ENCODE data around the gene ZNF674. TPM values are rescaled to one million over a fixed set of nuclear protein-coding genes. Genes with fewer than 3 reads are reported as not detected.
"Not testable (repeated sequence)": the region's sequence is repeated elsewhere in the genome, so short reads cannot be mapped to it uniquely, and the experiment has no call there.

The ZNF674 gene
- total and polyA plus RNA-seq, 8 donors = 0.61 to 14.0 (median 2.3) TPM

- H3K27ac ChIP-seq = no peak overlapping the region
- no peaks in the 10 kb centered on the region for H3K27me3 ChIP-seq
- WGBS, 5 donors = 4 to 48% (median 32%) methylated on average over 2 of the region's 2 CpGs
- peaks cover 0 to 26% (median 7%) of the 10 kb centered on the region in 4 donors for H3K36me3 ChIP-seq
- H3K4me3 ChIP-seq = no peak overlapping the region
- intact Hi-C loops (cut with DNase I; ENCODE audit: low total_unique reads) = no loop called here
- DNase-seq = peak in 1 of 2 donors; percentile 40
- TF ChIP-seq CTCF (IDR thresholded peaks at IDR 0.05) (no peak), POLR2AphosphoS5 (IDR thresholded peaks at IDR 0.05) (no peak), POLR2A (IDR thresholded peaks at IDR 0.05) (no peak), EP300 (IDR thresholded peaks at IDR 0.05) (no peak)
- no peaks in the 10 kb centered on the region for H3K4me1 ChIP-seq
- peaks cover 0 to 41% (median 20%) of the 10 kb centered on the region in 4 donors for H3K9me3 ChIP-seq
Measured at GRCh38 chrX:46477435-46477834, 67.8 kb downstream of the ZNF674 start.

- H3K36me3 ChIP-seq = peaks cover 0 to 59% (median 54%) of the 10 kb centered on the region in 4 donors
- WGBS, 5 donors = 21 to 80% (median 38%) methylated on average over 1 of the region's 1 CpG
- H3K27me3 ChIP-seq = no peaks in the 10 kb centered on the region
- H3K9me3 ChIP-seq = peaks cover 0 to 3% (median 0%) of the 10 kb centered on the region in 4 donors
- no peak overlapping the region for H3K27ac ChIP-seq
- intact Hi-C loops (cut with DNase I; ENCODE audit: low total_unique reads) = no loop called here
- TF ChIP-seq POLR2A (IDR thresholded peaks at IDR 0.05) (no peak), CTCF (IDR thresholded peaks at IDR 0.05) (no peak), POLR2AphosphoS5 (IDR thresholded peaks at IDR 0.05) (no peak), EP300 (IDR thresholded peaks at IDR 0.05) (no peak)
- no peak for DNase-seq
- H3K4me3 ChIP-seq = no peak overlapping the region
- H3K4me1 ChIP-seq = no peaks in the 10 kb centered on the region
Measured at GRCh38 chrX:46465203-46465602, 80.0 kb downstream of the ZNF674 start.

GRCh38 chrX:46463682-46464081 lies 81.5 kb downstream of the ZNF674 start:
- Histone ChIP-seq H3K4me1 (no peaks in the 10 kb centered on the region), H3K4me3 (no peak overlapping the region), H3K27ac (no peak overlapping the region), H3K9me3 (peaks cover 0 to 3% (median 0%) of the 10 kb centered on the region in 4 donors), H3K27me3 (no peaks in the 10 kb centered on the region), H3K36me3 (peaks cover 0 to 56% (median 46%) of the 10 kb centered on the region in 4 donors)
- no peak for DNase-seq
- TF ChIP-seq CTCF (IDR thresholded peaks at IDR 0.05) (no peak), POLR2AphosphoS5 (IDR thresholded peaks at IDR 0.05) (no peak), POLR2A (IDR thresholded peaks at IDR 0.05) (no peak), EP300 (IDR thresholded peaks at IDR 0.05) (no peak)
- 46 to 78% (median 57%) methylated on average over 3 of the region's 3 CpGs for WGBS, 5 donors
- intact Hi-C loops (cut with DNase I; ENCODE audit: low total_unique reads) = no loop called here

GRCh38 chrX:46461660-46462191 lies 83.5 kb downstream of the ZNF674 start:
- DNase-seq = no peak
- WGBS, 5 donors = 43 to 75% (median 69%) methylated on average over 2 of the region's 2 CpGs
- peaks cover 0 to 42% (median 28%) of the 10 kb centered on the region in 4 donors for H3K36me3 ChIP-seq

GRCh38 chrX:46460801-46461659 lies 84.2 kb downstream of the ZNF674 start:
- H3K27ac ChIP-seq; intact Hi-C loops (cut with DNase I; ENCODE audit: low total_unique reads); H3K27me3 ChIP-seq; H3K4me3 ChIP-seq; H3K9me3 ChIP-seq; DNase-seq; H3K4me1 ChIP-seq: not testable (repeated sequence)
- 58 to 81% (median 70%) methylated on average over 4 to 8 of the region's 8 CpGs for WGBS, 5 donors
- peaks cover 0 to 42% (median 24%) of the 10 kb centered on the region in 4 donors for H3K36me3 ChIP-seq

More at GRCh38 chrX:46461660-46462191, 83.5 kb downstream of the ZNF674 start:
- no peaks in the 10 kb centered on the region for H3K4me1 ChIP-seq
- TF ChIP-seq POLR2A (IDR thresholded peaks at IDR 0.05) = no peak
- no peak for TF ChIP-seq CTCF (IDR thresholded peaks at IDR 0.05)
- no peak for TF ChIP-seq POLR2AphosphoS5 (IDR thresholded peaks at IDR 0.05)
- no peak for TF ChIP-seq EP300 (IDR thresholded peaks at IDR 0.05)
- H3K27me3 ChIP-seq = no peaks in the 10 kb centered on the region
- intact Hi-C loops (cut with DNase I; ENCODE audit: low total_unique reads) = no loop called here
- no peak overlapping the region for H3K27ac ChIP-seq
- no peak overlapping the region for H3K4me3 ChIP-seq
- no peaks in the 10 kb centered on the region for H3K9me3 ChIP-seq

Data from stomach (tissue), 9 donors.